Amygdala (tissue), 56 donors: ENCODE results near the gene NUTM1.
A peak's percentile ranks its signal among the peaks of the same experiment; 100 is the strongest.
"Not testable (repeated sequence)": the region's sequence is repeated elsewhere in the genome, so short reads cannot be mapped to it uniquely, and the experiment has no call there.

Experiments
- DNase-seq, 56 donors: peaks; one replicate each; lab custom pipeline; 2025; lab: John Stamatoyannopoulos, UW

NUTM1 gene

GRCh38 chr15:34336991-34337556, 6.0 kb upstream of the NUTM1 start:
- DNase-seq: peak in 6 of 56 donors; percentile 27 to 56 (median 42)

GRCh38 chr15:34337557-34338306, 5.4 kb upstream of the NUTM1 start, which contains the start of gene SLC12A6:
TSS of gene SLC12A6 (minus strand) at chr15:34337781. CDS start at chr15:34336680, 1,101 bp downstream.
- DNase-seq: peak; percentile 44 to 98 (median 84)

GRCh38 chr15:34338347-34338746, 4.8 kb upstream of the NUTM1 start:
- no peak for DNase-seq

GRCh38 chr15:34339946-34340345, 3.2 kb upstream of the NUTM1 start:
- DNase-seq: no peak

GRCh38 chr15:34341381-34342212, 1.5 kb upstream of the NUTM1 start:
- DNase-seq: no peak

DNA sequence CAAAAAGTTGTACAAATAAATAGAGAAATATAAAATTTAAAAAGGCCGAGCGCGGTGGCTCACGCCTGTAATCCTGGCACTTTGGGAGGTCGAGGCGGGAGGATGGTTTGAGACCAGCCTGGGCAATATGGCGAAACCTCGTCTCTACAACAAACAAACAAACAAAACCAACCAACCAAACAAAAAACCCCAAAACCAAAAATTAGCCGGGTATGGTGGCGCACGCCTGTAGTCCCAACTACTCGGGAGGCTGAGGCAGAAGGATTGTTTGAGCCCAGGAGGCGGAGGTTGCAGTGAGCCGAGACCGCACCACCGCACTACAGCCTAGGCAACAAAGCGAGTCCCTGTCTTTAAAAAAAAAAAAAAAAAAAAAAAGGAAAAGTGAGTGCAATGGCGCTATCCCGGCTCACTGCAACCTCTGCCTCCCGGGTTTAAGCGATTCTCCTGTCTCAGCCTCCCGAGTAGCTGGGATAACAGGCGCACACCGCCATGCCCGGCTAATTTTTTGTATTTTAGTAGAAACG, 840 bp upstream of the NUTM1 start:
- DNase-seq: not testable (repeated sequence)

- no peak for DNase-seq
Observed at GRCh38 chr15:34347951-34348638, 5.0 kb downstream of the NUTM1 start.

GRCh38 chr15:34348735-34349300, 5.7 kb downstream of the NUTM1 start:
- DNase-seq: no peak

- no peak for DNase-seq
Observed at GRCh38 chr15:34349769-34350168, 6.7 kb downstream of the NUTM1 start.

- DNase-seq: not testable (repeated sequence)
Observed at GRCh38 chr15:34352996-34353395, 9.9 kb downstream of the NUTM1 start.

- DNase-seq: no peak
Observed at GRCh38 chr15:34353627-34354026, 10.5 kb downstream of the NUTM1 start.

- no peak for DNase-seq
Observed at GRCh38 chr15:34354286-34354685, 11.2 kb downstream of the NUTM1 start.

GRCh38 chr15:34355241-34355640, 12.1 kb downstream of the NUTM1 start:
- no peak for DNase-seq

- DNase-seq: no peak
Observed at GRCh38 chr15:34357653-34358052, 14.5 kb downstream of the NUTM1 start.

GRCh38 chr15:34358367-34358766, 15.3 kb downstream of the NUTM1 start:
- DNase-seq: no peak

GRCh38 chr15:34358948-34359347, 15.8 kb downstream of the NUTM1 start:
- no peak for DNase-seq

GRCh38 chr15:34359416-34359815, 16.3 kb downstream of the NUTM1 start:
- no peak for DNase-seq

DNA sequence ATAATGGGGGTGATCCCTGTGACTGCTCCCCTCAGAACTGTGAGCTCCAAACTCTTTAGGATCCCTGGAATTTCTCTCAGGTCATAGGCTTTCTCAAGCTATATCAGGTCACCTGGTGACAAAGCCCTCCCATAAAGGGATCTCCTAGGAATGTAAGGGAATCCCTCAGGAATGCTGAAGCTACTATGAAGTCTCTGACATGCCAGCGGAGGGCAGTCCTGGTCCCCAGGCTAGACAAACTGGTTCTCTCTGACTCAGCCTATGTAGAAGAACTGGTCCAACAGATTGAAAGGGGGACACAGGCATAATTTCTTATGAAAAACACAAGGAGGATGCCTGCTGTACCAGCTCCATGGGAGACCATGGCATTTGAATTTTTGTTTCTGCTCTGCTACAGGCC, 17.2 kb downstream of the NUTM1 start:
- DNase-seq: no peak

GRCh38 chr15:34361278-34361677, 18.2 kb downstream of the NUTM1 start:
- DNase-seq: no peak
